H1 (cell line): ENCODE data around the gene SLC37A3. TPM values are rescaled to one million over a fixed set of nuclear protein-coding genes. Genes with fewer than 3 reads are reported as not detected.

Source experiments
- HDAC6 ChIP-seq: IDR thresholded peaks from one replicate; pipeline ENCODE4 v1.7.1; 2012; ENCODE audit warnings: low read depth, mild to moderate bottlenecking, inconsistent platforms, low read length, moderate library complexity
- RAD21 ChIP-seq, 2 experiments: IDR thresholded peaks in 1 of 2; conservative IDR thresholded peaks in 1 of 2; 2 replicates each; pipeline ENCODE4 v1.6.1; 2011; ENCODE audit warnings: low read depth in 2 of 2, low read length in 2 of 2, improper control_type of control experiment in 1 of 2, inconsistent platforms in 1 of 2, mild to moderate bottlenecking in 1 of 2, moderate library complexity in 1 of 2
- polyA plus RNA-seq, 7 experiments: library from polyadenylated mRNA; depleted of rRNA in 3 of 7; stranded (reverse) in 5 of 7; unstranded in 2 of 7; fragments of >200 nt in 5 of 7; fragments of 200-250 nt in 2 of 7; gene quantifications; 1 replicate in 5 of 7; 2 replicates in 1 of 7; 4 replicates in 1 of 7; pipeline versions ENCODE4 v1.2.1 to v1.2.3, GENCODE V29; 2011 to 2013; ENCODE audit warnings: missing spikeins in 2 of 7, mixed read lengths in 2 of 7
- total RNA-seq: library from RNA; stranded (reverse); fragmentation: NEBNext Ultra II Directional; extraction: Animal tissue kit (Norgen Biotek cat#: 25700); gene quantifications from 2 replicates; pipeline ENCODE4 v1.2.1, GENCODE V29; 2021

Gene SLC37A3
- total and polyA plus RNA-seq, 2 of the 8 experiments (the other 6 are each of a cell fraction or from before 2014, with no cell fraction given), result 58.2 to 71.0 TPM

DNA sequence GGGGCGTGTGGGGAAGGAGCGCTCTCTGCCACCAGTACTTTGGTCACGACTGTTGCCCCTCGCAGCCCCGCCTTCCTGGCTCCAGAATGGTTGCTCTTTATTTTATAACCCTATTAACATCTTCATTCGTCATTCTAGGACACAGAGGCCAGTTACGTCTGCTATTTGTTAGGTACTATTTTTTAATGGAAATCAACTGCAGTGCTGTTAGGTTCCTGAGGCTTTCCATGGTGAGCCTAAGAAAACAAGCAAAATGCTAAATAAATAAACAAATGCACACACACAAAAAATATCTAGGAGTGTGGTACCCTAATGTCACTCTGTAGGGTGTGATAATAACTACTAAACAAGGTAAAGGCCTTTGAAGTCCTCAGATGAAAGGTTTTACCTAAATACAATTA is 71.1 kb downstream of the SLC37A3 start (continued):
- TF ChIP-seq RAD21 (IDR thresholded peaks at IDR 0.05 in 1 of 2, conservative IDR thresholded peaks at IDR 0.05 in 1 of 2; ENCODE audit: low read depth in 2 of 2, low read length in 2 of 2) (no peak), HDAC6 (no peak)
